GM12878 (cell line): ENCODE measurements around the gene AFF2. TPM values are rescaled to one million over a fixed set of nuclear protein-coding genes. Genes with fewer than 3 reads are reported as not detected.

Source experiments
- ATAC-seq: fragments of 200-7000 bp; cut with Tn5 transposase; 3 replicates; pipeline ENCODE4 v1.9.1; 2020; ENCODE audit warnings: mild to moderate bottlenecking, moderate library complexity
- BruUV-seq: library from RNA; stranded (reverse); fragments of 400-500 nt; replicated peaks from 2 replicates; lab custom pipeline; 2021; lab: Mats Ljungman, UMichigan
- CTCF ChIA-PET: fragments of 300-600 bp; sonication (Branson Sonifier 250); formaldehyde crosslinking; extraction: SDS; loops from one replicate; lab custom pipeline; 2021; ENCODE audit warnings: inconsistent platforms; lab: Yijun Ruan, JAX
- POLR2A ChIA-PET: fragments of 350-600 bp; formaldehyde crosslinking; extraction: SDS; loops from one replicate; lab custom pipeline; 2021; ENCODE audit warnings: inconsistent platforms; lab: Charles Lee
- RAD21 ChIA-PET: fragments of 300-600 bp; sonication (Branson Sonifier 250); formaldehyde crosslinking; loops from one replicate; lab custom pipeline; 2023; ENCODE audit warnings: antibody characterized with exemption; ENCODE audit not compliant: unreplicated experiment; lab: Charles Lee
- SMC1A ChIA-PET: fragments of 300-600 bp; sonication (Branson Sonifier 250); formaldehyde crosslinking; loops from one replicate; lab custom pipeline; 2023; ENCODE audit not compliant: unreplicated experiment, uncharacterized antibody; lab: Charles Lee
- DNase-seq: peaks from one replicate; pipeline ENCODE4 v3.0.0-alpha.2; 2011; ENCODE audit warnings: low read depth, low spot score
- FAIRE-seq: peaks from 3 replicates; lab custom pipeline; 2011; peaks lifted over from hg19 to GRCh38; lab: Jason Lieb, UNC
- H2AFZ ChIP-seq: 2 replicates; pipeline ENCODE4 v1.6.0; 2011; ENCODE audit warnings: low read depth, low read length, control low read depth; ENCODE audit not compliant: control insufficient read depth
- H3K27ac ChIP-seq: 2 replicates; pipeline ENCODE4 v1.5.1; 2011; ENCODE audit warnings: control low read depth; ENCODE audit not compliant: control insufficient read depth, insufficient read depth
- H3K27me3 ChIP-seq, 2 experiments: replicated peaks in 1 of 2; 2 replicates each; pipeline versions ENCODE4 v1.6.0 to v1.6.1; 2011; ENCODE audit warnings: low read length in 1 of 2; ENCODE audit not compliant: control insufficient read depth in 2 of 2, insufficient read depth in 2 of 2
- H3K36me3 ChIP-seq, 2 experiments: 2 replicates each; pipeline ENCODE4 v1.5.1; 2011; ENCODE audit warnings: low read length in 1 of 2; ENCODE audit not compliant: control insufficient read depth in 2 of 2, insufficient read depth in 2 of 2
- H3K4me1 ChIP-seq: 2 replicates; pipeline ENCODE4 v1.6.1; 2011; ENCODE audit warnings: mild to moderate bottlenecking, low read length, moderate library complexity, mixed read lengths; ENCODE audit not compliant: control insufficient read depth, insufficient read depth
- H3K4me2 ChIP-seq: 2 replicates; pipeline ENCODE4 v1.6.0; 2011; ENCODE audit warnings: control low read depth; ENCODE audit not compliant: control insufficient read depth, insufficient read depth
- H3K4me3 ChIP-seq: fragments of 200-600 bp; sonication (generic); 2 replicates; pipeline ENCODE4 v1.5.1; 2016
- H3K79me2 ChIP-seq: 2 replicates; pipeline ENCODE4 v1.6.0; 2011; ENCODE audit warnings: low read length; ENCODE audit not compliant: control insufficient read depth, insufficient read depth
- H3K9ac ChIP-seq: 2 replicates; pipeline ENCODE4 v1.8.0; 2011; ENCODE audit warnings: low read length, control low read depth, mixed read lengths; ENCODE audit not compliant: control insufficient read depth, insufficient read depth
- H3K9me3 ChIP-seq: replicated peaks from 3 replicates; pipeline ENCODE4 v1.5.1; 2011; ENCODE audit warnings: mild to moderate bottlenecking, low read length; ENCODE audit not compliant: control insufficient read depth, insufficient read depth
- H4K20me1 ChIP-seq: 2 replicates; pipeline ENCODE4 v1.6.0; 2011; ENCODE audit not compliant: control insufficient read depth, insufficient read depth
- CBX5 ChIP-seq: sonication (generic); IDR thresholded peaks from 2 replicates; pipeline ENCODE4 v1.6.1; 2016; ENCODE audit warnings: low read depth, moderate library complexity, mild to moderate bottlenecking, inconsistent platforms
- EED ChIP-seq: sonication (generic); IDR thresholded peaks from 2 replicates; pipeline ENCODE4 v1.6.1; 2016; ENCODE audit warnings: antibody characterized with exemption, low read depth
- GATAD2B ChIP-seq: fragments of 450-650 bp; conservative IDR thresholded peaks from 2 replicates; pipeline ENCODE4 v1.6.1; 2017; ENCODE audit warnings: low read depth, mild to moderate bottlenecking, moderate library complexity
- MEF2B ChIP-seq: fragments of 450-650 bp; IDR thresholded peaks from 2 replicates; pipeline ENCODE4 v1.6.1; 2018; ENCODE audit warnings: mild to moderate bottlenecking, moderate library complexity; ENCODE audit not compliant: partially characterized antibody, poor library complexity, severe bottlenecking
- NFXL1 ChIP-seq: fragments of 450-650 bp; IDR thresholded peaks from 2 replicates; pipeline ENCODE4 v1.6.1; 2017; ENCODE audit warnings: antibody characterized with exemption, mild to moderate bottlenecking, borderline replicate concordance
- RBBP5 ChIP-seq: fragments of 200-600 bp; sonication (generic); conservative IDR thresholded peaks from 2 replicates; pipeline ENCODE4 v1.6.1; 2016
- WRNIP1 ChIP-seq: IDR thresholded peaks from 2 replicates; pipeline ENCODE4 v1.6.1; 2011; ENCODE audit warnings: low read depth, low read length, improper control_type of control experiment, borderline replicate concordance
- WGBS: methylation state at CpG from one replicate; pipeline ENCODE4 v1.1.6; 2016; ENCODE audit warnings: low lambda C conversion rate; ENCODE audit not compliant: insufficient replicate concordance, insufficient coverage; ENCODE audit errors: missing lambda C conversion rate; 5-methylcytosine and 5-hydroxymethylcytosine counted together
- in situ Hi-C: fragments of 300-500 bp; cut with MboI; formaldehyde crosslinking; loops from 9 replicates; pipeline ENCODE4 v1.14.3; 2018; ENCODE audit warnings: mixed read lengths
- intact Hi-C: fragments of 100-400 bp; cut with micrococcal nuclease; formaldehyde crosslinking; loops from one replicate; pipeline ENCODE4 v1.14.2; 2022; ENCODE audit not compliant: unreplicated experiment
- polyA plus RNA-seq, 11 experiments: library from polyadenylated mRNA; depleted of rRNA in 4 of 11; unstranded in 6 of 11; stranded (reverse) in 5 of 11; fragments of >200 nt; fragmentation: Nextera tagmentation in 4 of 11; fragmentation: Illumina TruSeq in 1 of 11; extraction: Ambion mirVana in 4 of 11; extraction: Trizol in 1 of 11; gene quantifications; 1 replicate in 1 of 11; 2 replicates in 10 of 11; pipeline versions ENCODE4 v1.2.1 to v1.2.3, GENCODE V29; 2011 to 2016; ENCODE audit warnings: inconsistent platforms in 2 of 11, missing spikeins in 2 of 11, low read depth in 1 of 11
- total RNA-seq, 4 experiments: library from RNA; depleted of rRNA in 3 of 4; stranded (reverse); fragments of >200 nt in 3 of 4; fragmentation: Illumina TruSeq in 1 of 4; extraction: Trizol in 1 of 4; gene quantifications; 2 replicates each; pipeline versions ENCODE4 v1.2.1 to v1.2.3, GENCODE V29; 2013 to 2021
- TF ChIP-seq, protein P1 (sequence below): fragments of 450-650 bp; formaldehyde crosslinking; IDR thresholded peaks from 2 replicates; pipeline ENCODE4 v1.4.0; 2022; ENCODE audit warnings: mild to moderate bottlenecking, moderate library complexity
- TF ChIP-seq, protein P2 (sequence below): fragments of 450-650 bp; IDR thresholded peaks from 2 replicates; pipeline ENCODE4 v1.6.1; 2016; ENCODE audit warnings: mild to moderate bottlenecking
- TF ChIP-seq, protein P3 (sequence below), 3 experiments: IDR thresholded peaks in 2 of 3; conservative IDR thresholded peaks in 1 of 3; 2 replicates each; pipeline ENCODE4 v1.5.1; 2011; ENCODE audit warnings: low read depth in 3 of 3, low read length in 3 of 3, mild to moderate bottlenecking in 3 of 3, control low read depth in 2 of 3, moderate library complexity in 2 of 3, inconsistent platforms in 1 of 3, mixed read lengths in 1 of 3; ENCODE audit not compliant: control insufficient read depth in 2 of 3, insufficient read depth in 1 of 3; ENCODE audit errors: extremely low read depth in 1 of 3
- TF ChIP-seq, protein P4 (sequence below): IDR thresholded peaks from 2 replicates; pipeline ENCODE4 v1.6.1; 2011; ENCODE audit warnings: low read depth, low read length, improper control_type of control experiment, borderline replicate concordance

Gene AFF2
- total and polyA plus RNA-seq, 10 of the 15 experiments (the other 5 are each of a cell fraction or from before 2014, with no cell fraction given): under 0.01 to 0.03 TPM; not detected in 8

DNA sequence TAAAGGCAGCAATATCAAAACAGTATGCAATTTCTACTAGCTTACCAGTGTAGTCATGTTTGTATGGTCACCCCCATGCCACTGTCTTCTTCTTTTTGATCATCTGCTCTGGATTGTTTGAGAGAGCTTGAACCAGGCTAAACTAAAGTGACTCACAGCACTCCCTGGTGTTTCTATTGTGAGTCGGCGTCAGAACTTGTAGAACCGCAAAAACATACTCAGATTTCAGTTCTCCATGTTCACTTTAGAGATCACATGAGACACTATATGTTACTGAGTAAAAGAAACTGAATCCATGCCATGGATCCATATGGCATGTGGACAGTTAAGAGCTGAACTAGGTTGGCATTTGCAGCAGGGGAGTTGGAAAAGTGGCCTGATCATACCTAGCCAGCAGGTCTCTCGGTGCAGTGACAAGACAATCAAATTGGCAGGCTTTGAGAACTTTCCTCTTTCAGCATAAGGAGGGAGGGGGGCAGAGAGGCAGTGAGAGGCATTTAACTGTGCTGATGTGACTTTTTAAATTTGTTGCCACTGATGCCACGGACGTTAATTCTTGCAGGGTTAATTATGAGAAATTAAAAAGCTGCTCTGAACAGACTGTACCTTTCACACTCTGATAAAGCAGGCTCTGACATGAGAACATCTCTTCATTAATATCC, 88.4 kb downstream of the AFF2 start:
- ChIA-PET POLR2A (no interaction called here), SMC1A (interaction anchor here (1.2 to 1.5 kb wide), 2 partner anchors 8 to 58 kb away, joined by 3 to 4 read pairs; no protein-coding TSS in a partner anchor), RAD21 (interaction anchor here (1.0 kb wide), 1 partner anchor 12 kb away, joined by 3 read pairs; no protein-coding TSS in a partner anchor), CTCF (interaction anchor here (1.3 to 1.9 kb wide), 2 partner anchors 10 to 11 kb away, joined by 3 to 6 read pairs; no protein-coding TSS in a partner anchor)
- no peak overlapping the region for H3K9ac ChIP-seq
- H3K79me2 ChIP-seq: no peaks in the 10 kb centered on the region
- FAIRE-seq (no peak), DNase-seq (no peak)
- 39% methylated on average over 6 of the region's 6 CpGs for WGBS
- H2AFZ ChIP-seq: no peak overlapping the region
- H3K4me1 ChIP-seq: no peaks in the 10 kb centered on the region
- H3K27me3 ChIP-seq: no peaks in the 10 kb centered on the region
- intact Hi-C loops: no loop called here
- in situ Hi-C loops: no loop called here
- H3K4me2 ChIP-seq: no peak overlapping the region
- no peak overlapping the region for H3K27ac ChIP-seq
- TF ChIP-seq EED (no peak), RBBP5 (no peak), WRNIP1 (no peak), GATAD2B (no peak), MEF2B (no peak), NFXL1 (no peak), CBX5 (no peak)
- TF ChIP-seq, protein P1, sequence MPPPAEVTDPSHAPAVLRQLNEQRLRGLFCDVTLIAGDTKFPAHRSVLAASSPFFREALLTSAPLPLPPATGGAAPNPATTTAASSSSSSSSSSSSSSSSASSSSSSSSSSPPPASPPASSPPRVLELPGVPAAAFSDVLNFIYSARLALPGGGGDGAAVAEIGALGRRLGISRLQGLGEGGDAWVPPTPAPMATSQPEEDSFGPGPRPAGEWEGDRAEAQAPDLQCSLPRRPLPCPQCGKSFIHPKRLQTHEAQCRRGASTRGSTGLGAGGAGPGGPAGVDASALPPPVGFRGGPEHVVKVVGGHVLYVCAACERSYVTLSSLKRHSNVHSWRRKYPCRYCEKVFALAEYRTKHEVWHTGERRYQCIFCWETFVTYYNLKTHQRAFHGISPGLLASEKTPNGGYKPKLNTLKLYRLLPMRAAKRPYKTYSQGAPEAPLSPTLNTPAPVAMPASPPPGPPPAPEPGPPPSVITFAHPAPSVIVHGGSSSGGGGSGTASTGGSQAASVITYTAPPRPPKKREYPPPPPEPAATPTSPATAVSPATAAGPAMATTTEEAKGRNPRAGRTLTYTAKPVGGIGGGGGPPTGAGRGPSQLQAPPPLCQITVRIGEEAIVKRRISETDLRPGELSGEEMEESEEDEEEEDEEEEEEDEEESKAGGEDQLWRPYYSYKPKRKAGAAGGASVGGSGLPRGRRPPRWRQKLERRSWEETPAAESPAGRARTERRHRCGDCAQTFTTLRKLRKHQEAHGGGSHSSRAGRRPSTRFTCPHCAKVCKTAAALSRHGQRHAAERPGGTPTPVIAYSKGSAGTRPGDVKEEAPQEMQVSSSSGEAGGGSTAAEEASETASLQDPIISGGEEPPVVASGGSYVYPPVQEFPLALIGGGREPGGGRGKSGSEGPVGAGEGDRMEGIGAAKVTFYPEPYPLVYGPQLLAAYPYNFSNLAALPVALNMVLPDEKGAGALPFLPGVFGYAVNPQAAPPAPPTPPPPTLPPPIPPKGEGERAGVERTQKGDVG (CRISPR knock-in tag): no peak
- TF ChIP-seq, protein P2, sequence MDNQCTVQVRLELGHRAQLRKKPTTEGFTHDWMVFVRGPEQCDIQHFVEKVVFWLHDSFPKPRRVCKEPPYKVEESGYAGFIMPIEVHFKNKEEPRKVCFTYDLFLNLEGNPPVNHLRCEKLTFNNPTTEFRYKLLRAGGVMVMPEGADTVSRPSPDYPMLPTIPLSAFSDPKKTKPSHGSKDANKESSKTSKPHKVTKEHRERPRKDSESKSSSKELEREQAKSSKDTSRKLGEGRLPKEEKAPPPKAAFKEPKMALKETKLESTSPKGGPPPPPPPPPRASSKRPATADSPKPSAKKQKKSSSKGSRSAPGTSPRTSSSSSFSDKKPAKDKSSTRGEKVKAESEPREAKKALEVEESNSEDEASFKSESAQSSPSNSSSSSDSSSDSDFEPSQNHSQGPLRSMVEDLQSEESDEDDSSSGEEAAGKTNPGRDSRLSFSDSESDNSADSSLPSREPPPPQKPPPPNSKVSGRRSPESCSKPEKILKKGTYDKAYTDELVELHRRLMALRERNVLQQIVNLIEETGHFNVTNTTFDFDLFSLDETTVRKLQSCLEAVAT: peak; percentile 91
- TF ChIP-seq, protein P3, sequence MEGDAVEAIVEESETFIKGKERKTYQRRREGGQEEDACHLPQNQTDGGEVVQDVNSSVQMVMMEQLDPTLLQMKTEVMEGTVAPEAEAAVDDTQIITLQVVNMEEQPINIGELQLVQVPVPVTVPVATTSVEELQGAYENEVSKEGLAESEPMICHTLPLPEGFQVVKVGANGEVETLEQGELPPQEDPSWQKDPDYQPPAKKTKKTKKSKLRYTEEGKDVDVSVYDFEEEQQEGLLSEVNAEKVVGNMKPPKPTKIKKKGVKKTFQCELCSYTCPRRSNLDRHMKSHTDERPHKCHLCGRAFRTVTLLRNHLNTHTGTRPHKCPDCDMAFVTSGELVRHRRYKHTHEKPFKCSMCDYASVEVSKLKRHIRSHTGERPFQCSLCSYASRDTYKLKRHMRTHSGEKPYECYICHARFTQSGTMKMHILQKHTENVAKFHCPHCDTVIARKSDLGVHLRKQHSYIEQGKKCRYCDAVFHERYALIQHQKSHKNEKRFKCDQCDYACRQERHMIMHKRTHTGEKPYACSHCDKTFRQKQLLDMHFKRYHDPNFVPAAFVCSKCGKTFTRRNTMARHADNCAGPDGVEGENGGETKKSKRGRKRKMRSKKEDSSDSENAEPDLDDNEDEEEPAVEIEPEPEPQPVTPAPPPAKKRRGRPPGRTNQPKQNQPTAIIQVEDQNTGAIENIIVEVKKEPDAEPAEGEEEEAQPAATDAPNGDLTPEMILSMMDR (IDR thresholded peaks at IDR 0.05 in 2 of 3, conservative IDR thresholded peaks at IDR 0.05 in 1 of 3; ENCODE audit: control insufficient read depth in 2 of 3, extremely low read depth in 1 of 3, insufficient read depth in 1 of 3, low read depth in 3 of 3, low read length in 3 of 3): peak in 1 of 3 experiments; percentile 7; a peak in 1 of 6 replicates
- TF ChIP-seq, protein P4, sequence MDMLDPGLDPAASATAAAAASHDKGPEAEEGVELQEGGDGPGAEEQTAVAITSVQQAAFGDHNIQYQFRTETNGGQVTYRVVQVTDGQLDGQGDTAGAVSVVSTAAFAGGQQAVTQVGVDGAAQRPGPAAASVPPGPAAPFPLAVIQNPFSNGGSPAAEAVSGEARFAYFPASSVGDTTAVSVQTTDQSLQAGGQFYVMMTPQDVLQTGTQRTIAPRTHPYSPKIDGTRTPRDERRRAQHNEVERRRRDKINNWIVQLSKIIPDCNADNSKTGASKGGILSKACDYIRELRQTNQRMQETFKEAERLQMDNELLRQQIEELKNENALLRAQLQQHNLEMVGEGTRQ: no peak
- TF ChIP-seq, all 136 proteins: peak for 2
- ATAC-seq: peak; percentile 63
- no TSS peak for BruUV-seq
- H3K9me3 ChIP-seq: no peaks in the 10 kb centered on the region
- H4K20me1 ChIP-seq: no peaks in the 10 kb centered on the region
- H3K36me3 ChIP-seq: no peaks in the 10 kb centered on the region
- no peak overlapping the region for H3K4me3 ChIP-seq
